CD4-positive, alpha-beta T cell treated with Interleukin-12 subunit alpha and Interleukin-12 subunit beta, for 1 hour (primary cell): ENCODE data around the gene CDK3.
A peak's percentile ranks its signal among the peaks of the same experiment; 100 is the strongest.
"Not testable (repeated sequence)": the region's sequence is repeated elsewhere in the genome, so short reads cannot be mapped to it uniquely, and the experiment has no call there.

Source experiments
- DNase-seq: peaks from one replicate; pipeline ENCODE4 v3.0.0-alpha.2; 2020

CDK3 gene

GRCh38 chr17:76044475-76045007 is 43.9 kb downstream of the CDK3 start:
- DNase-seq, result not testable (repeated sequence)

GRCh38 chr17:76046064-76046463 is 45.4 kb downstream of the CDK3 start:
- no peak for DNase-seq

- DNase-seq, result no peak
Measured at GRCh38 chr17:76048025-76048605, 47.5 kb downstream of the CDK3 start.

GRCh38 chr17:76048711-76049110 is 48.1 kb downstream of the CDK3 start:
- peak; percentile 27 for DNase-seq

GRCh38 chr17:76049239-76049638 is 48.6 kb downstream of the CDK3 start:
- no peak for DNase-seq

GRCh38 chr17:76049836-76050537 is 49.3 kb downstream of the CDK3 start:
- DNase-seq, result no peak

- no peak for DNase-seq
Measured at GRCh38 chr17:76050538-76051467, 50.1 kb downstream of the CDK3 start.

- DNase-seq, result no peak
Measured at GRCh38 chr17:76051561-76051960, 50.9 kb downstream of the CDK3 start.

GRCh38 chr17:76053246-76054111 is 52.8 kb downstream of the CDK3 start:
- no peak for DNase-seq

GRCh38 chr17:76054112-76054476 is 53.4 kb downstream of the CDK3 start:
- DNase-seq, result no peak
